CD4-positive, alpha-beta T cell treated with Interleukin-1 beta for 1 hour (primary cell): ENCODE measurements around the gene PAK5.
"Not testable (repeated sequence)": the region's sequence is repeated elsewhere in the genome, so short reads cannot be mapped to it uniquely, and the experiment has no call there.

Experiments
- DNase-seq, 2 donors: peaks; one replicate each; pipeline ENCODE4 v3.0.0-alpha.2; 2020 to 2022

Gene PAK5

GRCh38 chr20:9672981-9673380 lies 165.9 kb downstream of the PAK5 start:
- no peak for DNase-seq

- no peak for DNase-seq
Measured at GRCh38 chr20:9672027-9672426, 166.8 kb downstream of the PAK5 start.

DNA sequence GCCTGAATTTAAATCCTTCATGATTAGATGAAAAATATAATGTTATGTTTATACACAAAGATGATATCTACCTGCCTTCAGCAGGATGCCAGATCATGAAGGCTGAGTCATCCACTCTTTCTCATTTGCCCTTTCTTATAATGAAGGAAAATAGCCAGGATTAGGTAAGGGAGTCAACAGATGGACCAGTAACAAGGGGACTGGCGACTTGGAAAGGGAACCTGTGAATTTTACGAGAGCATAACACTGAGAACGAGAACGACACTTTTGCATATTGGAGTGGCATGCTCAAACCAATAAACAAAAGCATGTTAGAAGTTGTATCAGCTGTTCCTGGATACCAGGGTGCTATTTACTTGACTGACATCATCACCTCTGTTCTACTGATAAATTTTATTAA lies 170.5 kb downstream of the PAK5 start:
- DNase-seq: no peak

GRCh38 chr20:9663423-9663822 lies 175.5 kb downstream of the PAK5 start:
- no peak for DNase-seq

- no peak for DNase-seq
Measured at GRCh38 chr20:9660236-9660868, 178.5 kb downstream of the PAK5 start.

- no peak for DNase-seq
Measured at GRCh38 chr20:9647741-9648140, 191.1 kb downstream of the PAK5 start.

GRCh38 chr20:9646375-9646774 lies 192.5 kb downstream of the PAK5 start:
- DNase-seq: no peak

GRCh38 chr20:9642882-9643281 lies 196.0 kb downstream of the PAK5 start:
- DNase-seq: no peak

GRCh38 chr20:9641499-9642000 lies 197.3 kb downstream of the PAK5 start:
- not testable (repeated sequence) for DNase-seq

- DNase-seq: no peak
Measured at GRCh38 chr20:9637889-9638288, 201.0 kb downstream of the PAK5 start.

DNA sequence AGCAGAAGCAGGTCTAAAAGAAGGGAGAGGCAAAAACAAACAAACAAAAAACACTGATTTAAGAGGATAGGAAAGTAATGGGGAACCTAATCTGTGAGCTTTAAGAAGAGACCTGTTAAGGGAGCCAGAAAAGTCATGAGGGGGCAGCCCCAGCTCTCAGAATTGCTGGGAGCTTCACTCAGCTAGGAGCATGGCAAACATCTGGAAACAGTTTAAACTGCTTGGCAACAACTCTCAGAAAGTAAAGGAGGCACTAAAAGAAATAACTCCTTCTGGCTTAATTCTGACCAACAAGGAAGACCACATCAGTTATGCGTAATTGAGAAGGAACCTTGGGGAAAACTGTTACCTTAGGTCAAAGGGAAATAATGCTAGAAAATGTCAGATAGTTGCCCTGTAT lies 203.1 kb downstream of the PAK5 start:
- no peak for DNase-seq

DNA sequence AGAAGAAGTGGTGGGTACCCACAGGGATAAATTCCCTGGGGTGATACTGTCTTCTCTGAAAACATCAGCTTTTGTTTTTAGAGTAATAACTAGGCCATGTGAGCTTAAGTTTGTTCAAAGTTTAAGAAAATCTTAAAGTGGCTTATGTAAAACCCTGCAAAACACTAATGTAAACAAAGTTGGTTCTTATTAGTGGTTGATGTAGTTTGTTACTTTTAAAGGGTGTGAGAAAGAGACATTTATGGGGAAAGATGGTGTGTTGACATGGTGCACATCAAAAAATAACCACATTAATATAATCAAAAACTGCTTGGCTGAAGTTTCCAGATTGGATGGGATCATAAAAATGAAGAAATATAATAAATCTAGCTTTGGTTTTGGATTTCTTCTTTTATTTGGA lies 204.5 kb downstream of the PAK5 start:
- no peak for DNase-seq

GRCh38 chr20:9632991-9633390 lies 205.9 kb downstream of the PAK5 start:
- DNase-seq: no peak

DNA sequence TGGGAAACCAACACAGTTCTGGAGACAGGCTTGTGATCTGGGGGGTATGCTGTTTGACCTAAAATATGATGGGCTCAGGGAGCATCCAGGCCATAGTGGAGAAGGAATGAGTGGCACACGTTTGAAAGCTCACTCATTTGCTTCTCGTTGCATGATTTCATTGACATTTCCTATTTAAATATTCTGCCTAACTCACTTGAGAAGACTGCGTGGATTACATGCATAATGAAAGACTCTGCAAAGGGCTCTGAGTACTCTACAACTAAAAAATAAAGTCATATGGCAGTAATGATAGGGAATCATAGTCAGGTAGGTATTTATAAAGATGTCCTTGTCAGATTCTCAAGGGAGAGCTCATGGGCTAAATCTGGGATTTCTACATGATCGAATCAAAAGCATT lies 206.6 kb downstream of the PAK5 start:
- no peak for DNase-seq

DNA sequence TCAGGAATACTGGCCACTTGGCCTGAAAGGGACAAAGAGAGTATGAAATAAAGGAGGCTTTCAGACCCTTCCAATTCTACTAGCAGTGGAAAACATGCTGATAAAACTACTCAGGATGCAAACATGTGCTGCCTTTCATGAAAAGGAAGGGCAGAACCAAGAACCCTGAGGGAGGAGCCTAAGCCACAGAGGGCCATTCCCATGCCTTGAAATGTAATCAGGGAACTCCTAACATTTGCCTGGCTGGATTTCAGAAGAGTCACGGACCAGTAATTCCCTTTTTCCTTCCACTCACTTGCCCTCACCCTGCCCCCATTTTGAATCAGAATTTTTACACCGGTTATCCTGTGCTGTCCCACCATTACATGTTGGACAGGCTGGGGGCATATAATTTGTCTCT lies 208.3 kb downstream of the PAK5 start:
- DNase-seq: no peak

GRCh38 chr20:9629831-9630230 lies 209.0 kb downstream of the PAK5 start:
- DNase-seq: no peak

- no peak for DNase-seq
Measured at GRCh38 chr20:9628589-9628988, 210.3 kb downstream of the PAK5 start.

DNA sequence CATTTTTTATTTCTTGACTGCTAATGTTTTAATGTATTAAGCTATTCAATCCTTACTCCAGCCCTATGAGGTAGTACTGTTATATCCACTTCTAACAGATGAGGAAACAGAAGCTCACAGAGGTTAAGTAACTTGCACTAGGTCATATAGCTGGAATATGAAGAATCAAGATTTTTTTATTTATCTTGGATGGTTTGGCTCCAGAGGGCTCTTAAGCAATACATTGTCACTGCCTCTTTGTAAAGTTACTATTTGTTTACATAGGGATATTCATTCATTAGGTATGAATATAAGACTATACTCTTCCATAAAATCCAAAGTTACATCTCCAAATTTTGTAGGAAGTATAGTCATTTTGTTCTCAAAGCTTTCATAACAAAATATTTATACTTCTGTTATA lies 210.7 kb downstream of the PAK5 start:
- no peak for DNase-seq

- no peak for DNase-seq
Measured at GRCh38 chr20:9627219-9627618, 211.7 kb downstream of the PAK5 start.

GRCh38 chr20:9626357-9626756 lies 212.5 kb downstream of the PAK5 start:
- no peak for DNase-seq

DNA sequence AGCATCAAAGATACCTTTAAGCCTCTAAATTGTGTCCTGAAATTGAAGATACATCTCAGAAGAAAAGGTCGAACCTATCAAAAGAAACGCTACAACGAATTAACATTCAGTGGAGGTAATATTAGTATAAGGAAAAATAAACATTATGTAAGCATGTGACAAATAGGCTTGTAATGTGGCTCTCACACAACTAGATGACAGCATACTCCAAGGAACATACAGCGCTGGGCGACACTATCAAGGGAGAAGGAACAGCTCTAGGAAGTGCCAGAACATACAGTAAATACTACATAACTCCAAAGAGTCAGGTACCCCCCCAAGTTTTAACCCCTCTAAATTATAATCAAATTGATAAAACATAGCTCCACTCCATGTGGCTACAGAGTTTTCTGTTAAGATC lies 220.9 kb downstream of the PAK5 start:
- no peak for DNase-seq

DNA sequence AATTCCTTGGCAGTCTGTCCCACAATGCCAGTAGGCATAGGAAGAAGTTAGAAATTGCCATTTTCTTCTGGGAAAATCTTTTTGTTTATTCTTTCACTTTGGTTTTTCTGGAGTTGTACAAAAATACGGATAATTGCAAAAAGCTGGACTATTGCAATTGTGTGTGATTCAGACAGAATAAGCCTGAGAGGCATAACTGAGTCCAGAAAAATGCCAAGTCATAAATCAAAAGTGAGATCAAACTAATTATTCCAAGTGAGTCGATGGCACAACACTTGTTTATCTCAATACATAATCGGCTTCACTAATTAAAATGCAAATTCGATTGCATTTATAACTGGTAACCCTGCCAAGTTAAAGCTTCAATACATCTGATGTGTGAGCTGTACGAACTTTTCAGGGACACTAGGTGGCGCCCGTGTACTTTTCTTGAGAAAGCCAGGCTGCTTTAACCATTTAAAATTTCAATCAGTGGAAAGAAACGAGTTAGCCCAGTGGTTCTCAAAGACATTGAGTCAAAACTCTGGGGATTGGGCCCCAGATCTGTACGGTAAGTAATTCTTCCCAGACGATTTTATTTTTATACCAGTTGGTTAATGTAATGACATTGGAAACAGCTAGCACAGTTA lies 221.9 kb downstream of the PAK5 start:
- peak; percentile 33 to 41 for DNase-seq

GRCh38 chr20:9616455-9616805 lies 222.4 kb downstream of the PAK5 start:
- DNase-seq: no peak

- DNase-seq: no peak
Measured at GRCh38 chr20:9615766-9616454, 223.0 kb downstream of the PAK5 start.
